22Rv1 (cell line): Measurements from ENCODE around the gene ARID4A.
"Not testable (repeated sequence)": the region's sequence is repeated elsewhere in the genome, so short reads cannot be mapped to it uniquely, and the experiment has no call there.

Source experiments
- H3K27ac ChIP-seq: fragments of 450-650 bp; 2 replicates; pipeline ENCODE4 v1.5.1; 2017
- ZFX ChIP-seq: fragments of 450-650 bp; IDR thresholded peaks from 2 replicates; pipeline ENCODE4 v1.6.1; 2017; ENCODE audit warnings: antibody characterized with exemption, borderline replicate concordance
- TF ChIP-seq, protein P1 (sequence below): fragments of 450-650 bp; IDR thresholded peaks from 2 replicates; pipeline ENCODE4 v1.5.1; 2017; ENCODE audit warnings: mild to moderate bottlenecking

Gene ARID4A

DNA sequence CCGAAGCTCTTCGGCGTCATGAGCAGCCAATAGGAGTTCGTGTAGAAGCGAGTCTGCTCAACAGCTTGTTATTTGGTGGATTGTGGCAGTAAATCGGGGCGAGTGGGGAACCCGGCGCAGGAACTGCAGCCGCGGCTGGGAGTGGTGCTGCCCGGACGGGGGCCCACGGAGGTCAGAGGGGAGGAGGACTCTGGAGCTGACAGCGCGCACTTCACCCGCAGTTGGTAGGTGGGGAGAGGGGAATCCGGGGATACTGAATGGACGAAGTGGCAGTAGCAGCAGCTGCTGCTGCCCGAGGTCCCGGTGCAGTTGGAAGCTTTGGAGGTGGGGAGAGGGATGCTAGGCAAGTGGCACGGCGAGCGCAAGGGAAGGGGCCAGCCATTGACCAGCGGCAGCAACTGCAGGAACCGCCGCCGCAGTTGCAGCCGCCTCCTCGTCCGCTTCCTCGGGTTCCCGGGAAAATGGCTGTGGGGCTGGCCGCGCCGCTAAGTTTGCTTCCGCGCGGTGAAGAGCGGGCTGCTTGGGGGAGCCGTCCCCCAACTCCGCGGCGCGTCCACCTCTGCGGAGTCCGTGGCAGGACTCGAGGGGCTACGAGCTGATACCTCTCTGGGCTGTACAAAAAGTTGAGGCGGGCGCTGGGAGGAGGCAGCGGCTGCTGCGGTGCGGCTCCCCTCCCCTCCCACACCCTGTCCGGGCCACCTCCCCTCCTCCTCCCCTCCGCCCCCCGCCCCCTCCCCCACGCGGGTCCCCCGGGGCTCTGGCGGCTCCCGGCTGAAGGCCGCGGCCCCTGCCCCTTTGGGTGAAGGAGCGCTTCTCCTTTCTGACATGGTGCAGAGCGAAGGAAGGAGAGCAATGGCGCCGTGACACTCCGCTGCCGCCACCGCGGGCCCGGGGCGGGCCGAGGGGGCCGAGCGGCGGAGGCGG, at the start of gene ARID4A:
Gene ARID4A, plus strand, starts transcription at position 79 of the 924 bp plus-strand sequence. CDS start 1,300 bp downstream, outside the sequence.
- H3K27ac ChIP-seq = peak within 1 kb of the TSS; percentile 96
- no peak for TF ChIP-seq ZFX
- TF ChIP-seq, protein P1, sequence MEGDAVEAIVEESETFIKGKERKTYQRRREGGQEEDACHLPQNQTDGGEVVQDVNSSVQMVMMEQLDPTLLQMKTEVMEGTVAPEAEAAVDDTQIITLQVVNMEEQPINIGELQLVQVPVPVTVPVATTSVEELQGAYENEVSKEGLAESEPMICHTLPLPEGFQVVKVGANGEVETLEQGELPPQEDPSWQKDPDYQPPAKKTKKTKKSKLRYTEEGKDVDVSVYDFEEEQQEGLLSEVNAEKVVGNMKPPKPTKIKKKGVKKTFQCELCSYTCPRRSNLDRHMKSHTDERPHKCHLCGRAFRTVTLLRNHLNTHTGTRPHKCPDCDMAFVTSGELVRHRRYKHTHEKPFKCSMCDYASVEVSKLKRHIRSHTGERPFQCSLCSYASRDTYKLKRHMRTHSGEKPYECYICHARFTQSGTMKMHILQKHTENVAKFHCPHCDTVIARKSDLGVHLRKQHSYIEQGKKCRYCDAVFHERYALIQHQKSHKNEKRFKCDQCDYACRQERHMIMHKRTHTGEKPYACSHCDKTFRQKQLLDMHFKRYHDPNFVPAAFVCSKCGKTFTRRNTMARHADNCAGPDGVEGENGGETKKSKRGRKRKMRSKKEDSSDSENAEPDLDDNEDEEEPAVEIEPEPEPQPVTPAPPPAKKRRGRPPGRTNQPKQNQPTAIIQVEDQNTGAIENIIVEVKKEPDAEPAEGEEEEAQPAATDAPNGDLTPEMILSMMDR = no peak

GRCh38 chr14:58249611-58250010, 48.7 kb upstream of the ARID4A start:
- no peak overlapping the region; the same call in 1 of the 2 replicates for H3K27ac ChIP-seq
- TF ChIP-seq, protein P1 = no peak
- no peak for TF ChIP-seq ZFX

- no peak for TF ChIP-seq ZFX
- TF ChIP-seq, protein P1 = no peak
- no peak overlapping the region for H3K27ac ChIP-seq
Observed at GRCh38 chr14:58258156-58258555, 40.2 kb upstream of the ARID4A start.

DNA sequence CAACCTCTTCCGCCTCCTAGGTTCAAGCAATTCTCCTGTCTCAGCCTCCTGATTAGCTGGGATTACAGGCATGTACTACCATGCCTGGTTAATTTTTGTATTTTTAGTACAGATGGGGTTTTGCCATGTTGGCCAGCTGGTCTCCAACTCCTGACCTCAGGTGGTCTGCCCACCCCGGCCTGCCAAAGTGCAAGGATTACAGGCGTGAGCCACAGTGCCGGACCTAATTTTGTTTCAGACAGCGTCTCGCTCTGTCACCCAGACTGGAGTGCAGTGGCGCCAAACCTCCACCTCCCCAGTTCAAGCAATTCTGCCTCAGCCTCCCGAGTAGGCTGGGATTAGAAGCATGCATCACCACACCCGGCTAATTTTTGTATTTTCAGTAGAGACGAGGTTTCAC, 36.4 kb upstream of the ARID4A start:
- not testable (repeated sequence) for H3K27ac ChIP-seq

DNA sequence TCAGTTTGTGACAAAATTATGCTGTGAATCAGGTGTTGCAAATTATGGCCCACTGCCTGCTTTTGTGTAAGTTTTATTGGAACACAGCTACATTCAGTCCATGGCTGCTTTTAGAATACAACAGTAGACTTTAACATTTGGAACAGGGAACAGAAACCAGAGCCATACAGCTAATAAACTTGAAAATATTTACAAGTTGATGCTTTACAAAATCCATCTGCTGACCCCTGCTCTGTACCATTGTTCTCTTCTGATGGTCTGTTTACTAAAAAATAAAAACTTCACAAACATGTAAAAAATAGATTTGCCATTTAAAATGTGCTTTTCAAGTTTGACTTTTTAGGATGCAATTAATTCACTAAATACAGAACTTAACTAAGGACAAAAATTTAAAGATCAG, 33.0 kb upstream of the ARID4A start:
- no peak for TF ChIP-seq ZFX
- TF ChIP-seq, protein P1 = no peak
- H3K27ac ChIP-seq = no peak overlapping the region

DNA sequence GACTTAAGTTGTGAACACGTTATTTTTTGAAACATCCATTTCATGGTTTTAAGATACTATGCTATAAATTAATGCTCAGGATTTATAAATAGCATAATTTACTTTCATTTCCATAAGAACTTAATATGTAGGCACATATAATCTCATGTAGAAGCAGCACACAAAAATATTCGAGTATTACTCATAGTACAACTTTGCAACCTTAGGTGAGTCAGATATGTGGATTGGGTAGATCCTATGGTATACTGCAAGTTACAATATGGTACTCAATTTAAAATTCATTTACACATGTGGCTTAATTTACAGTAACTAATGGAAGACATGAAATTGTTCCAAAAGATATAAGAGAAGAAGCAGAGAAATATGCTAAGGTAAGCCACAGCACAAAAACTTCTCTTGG, 27.7 kb upstream of the ARID4A start:
- TF ChIP-seq, protein P1 = no peak
- no peak for TF ChIP-seq ZFX
- H3K27ac ChIP-seq = no peak overlapping the region; the same call in 1 of the 2 replicates

GRCh38 chr14:58272588-58273372, 25.6 kb upstream of the ARID4A start:
- 0 out of 2 replicates have a peak overlapping the region, but pooled peaks have one; percentile 3 for H3K27ac ChIP-seq

More at GRCh38 chr14:58272588-58273372, 25.6 kb upstream of the ARID4A start:
- TF ChIP-seq, protein P1 = peak; percentile 28
- TF ChIP-seq ZFX = no peak
